Neural progenitor cell (in vitro differentiated cells): Measurements from ENCODE around the gene NHERF1.

Source experiments
- EZH2 ChIP-seq: fragments of 200-600 bp; sonication (generic); IDR thresholded peaks from 2 replicates; pipeline ENCODE4 v1.6.1; 2017; ENCODE audit warnings: antibody characterized with exemption, mild to moderate bottlenecking, moderate library complexity
- EZH2phosphoT487 ChIP-seq: fragments of 200-600 bp; sonication (generic); IDR thresholded peaks from 2 replicates; pipeline ENCODE4 v1.6.1; 2017; ENCODE audit warnings: antibody characterized with exemption
- TF ChIP-seq, protein P1 (sequence below): fragments of 200-600 bp; sonication (generic); IDR thresholded peaks from 2 replicates; pipeline ENCODE4 v1.5.1; 2017; ENCODE audit warnings: antibody characterized with exemption, mild to moderate bottlenecking

DNA sequence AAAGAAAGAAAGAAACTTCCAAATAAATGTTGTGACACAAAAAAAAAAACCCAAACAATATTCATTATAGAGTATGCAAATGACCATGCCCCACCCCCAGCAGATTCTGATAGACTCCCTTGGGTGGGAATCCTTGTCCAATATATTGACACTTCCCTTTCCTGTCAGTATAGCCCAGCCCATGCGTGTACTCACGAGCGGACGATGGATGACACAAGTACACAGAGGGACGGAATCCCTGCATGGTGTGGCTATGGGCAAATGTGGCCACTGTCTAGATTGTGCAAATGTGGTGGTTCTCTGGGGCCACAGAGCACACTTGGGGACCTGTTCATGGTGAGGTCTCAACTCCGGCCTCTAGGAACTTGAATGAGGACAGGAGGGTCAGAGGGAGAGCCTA, 8.3 kb upstream of the NHERF1 start:
- TF ChIP-seq, protein P1, sequence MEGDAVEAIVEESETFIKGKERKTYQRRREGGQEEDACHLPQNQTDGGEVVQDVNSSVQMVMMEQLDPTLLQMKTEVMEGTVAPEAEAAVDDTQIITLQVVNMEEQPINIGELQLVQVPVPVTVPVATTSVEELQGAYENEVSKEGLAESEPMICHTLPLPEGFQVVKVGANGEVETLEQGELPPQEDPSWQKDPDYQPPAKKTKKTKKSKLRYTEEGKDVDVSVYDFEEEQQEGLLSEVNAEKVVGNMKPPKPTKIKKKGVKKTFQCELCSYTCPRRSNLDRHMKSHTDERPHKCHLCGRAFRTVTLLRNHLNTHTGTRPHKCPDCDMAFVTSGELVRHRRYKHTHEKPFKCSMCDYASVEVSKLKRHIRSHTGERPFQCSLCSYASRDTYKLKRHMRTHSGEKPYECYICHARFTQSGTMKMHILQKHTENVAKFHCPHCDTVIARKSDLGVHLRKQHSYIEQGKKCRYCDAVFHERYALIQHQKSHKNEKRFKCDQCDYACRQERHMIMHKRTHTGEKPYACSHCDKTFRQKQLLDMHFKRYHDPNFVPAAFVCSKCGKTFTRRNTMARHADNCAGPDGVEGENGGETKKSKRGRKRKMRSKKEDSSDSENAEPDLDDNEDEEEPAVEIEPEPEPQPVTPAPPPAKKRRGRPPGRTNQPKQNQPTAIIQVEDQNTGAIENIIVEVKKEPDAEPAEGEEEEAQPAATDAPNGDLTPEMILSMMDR, result no peak
- TF ChIP-seq EZH2, result no peak
- no peak for TF ChIP-seq EZH2phosphoT487
